WI38 (cell line): Measurements from ENCODE around the gene FAM219A.

Source experiments
- H3K4me3 ChIP-seq: 2 replicates; pipeline ENCODE4 v1.5.1; 2011; ENCODE audit warnings: low read depth, mild to moderate bottlenecking, control low read depth, low read length
- CTCF ChIP-seq: IDR thresholded peaks from 2 replicates; pipeline ENCODE4 v1.5.1; 2012; ENCODE audit warnings: low read depth, mild to moderate bottlenecking, control low read depth, low read length

FAM219A gene

GRCh38 chr9:34437006-34437925 lies 21.1 kb downstream of the FAM219A start:
- TF ChIP-seq CTCF, result peak; percentile 68; the same call in 1 of the 2 replicates
- H3K4me3 ChIP-seq, result no peak overlapping the region

GRCh38 chr9:34431667-34432066 lies 26.7 kb downstream of the FAM219A start:
- TF ChIP-seq CTCF, result no peak
- no peak overlapping the region for H3K4me3 ChIP-seq

- H3K4me3 ChIP-seq, result no peak overlapping the region
- TF ChIP-seq CTCF, result no peak
These were observed 27.4 kb downstream of the FAM219A start for GRCh38 chr9:34430843-34431437.

- TF ChIP-seq CTCF, result no peak
- no peak overlapping the region for H3K4me3 ChIP-seq
These were observed 29.9 kb downstream of the FAM219A start for GRCh38 chr9:34428325-34428958.

GRCh38 chr9:34426347-34427074 lies 31.9 kb downstream of the FAM219A start:
- H3K4me3 ChIP-seq, result no peak overlapping the region
- TF ChIP-seq CTCF, result no peak

- H3K4me3 ChIP-seq, result no peak overlapping the region
These were observed 38.5 kb downstream of the FAM219A start for GRCh38 chr9:34419716-34420504.

More at GRCh38 chr9:34419716-34420504, 38.5 kb downstream of the FAM219A start:
- TF ChIP-seq CTCF, result no peak
